GM12878 (cell line): ENCODE measurements around the gene PARD6A. TPM values are rescaled to one million over a fixed set of nuclear protein-coding genes. Genes with fewer than 3 reads are reported as not detected.

Source experiments
- ATAC-seq: fragments of 200-7000 bp; cut with Tn5 transposase; 3 replicates; pipeline ENCODE4 v1.9.1; 2020; ENCODE audit warnings: mild to moderate bottlenecking, moderate library complexity
- BruUV-seq: library from RNA; stranded (reverse); fragments of 400-500 nt; replicated peaks from 2 replicates; lab custom pipeline; 2021; lab: Mats Ljungman, UMichigan
- CTCF ChIA-PET: fragments of 300-600 bp; sonication (Branson Sonifier 250); formaldehyde crosslinking; extraction: SDS; loops from one replicate; lab custom pipeline; 2021; ENCODE audit warnings: inconsistent platforms; lab: Yijun Ruan, JAX
- POLR2A ChIA-PET: fragments of 350-600 bp; formaldehyde crosslinking; extraction: SDS; loops from one replicate; lab custom pipeline; 2021; ENCODE audit warnings: inconsistent platforms; lab: Charles Lee
- RAD21 ChIA-PET: fragments of 300-600 bp; sonication (Branson Sonifier 250); formaldehyde crosslinking; loops from one replicate; lab custom pipeline; 2023; ENCODE audit warnings: antibody characterized with exemption; ENCODE audit not compliant: unreplicated experiment; lab: Charles Lee
- SMC1A ChIA-PET: fragments of 300-600 bp; sonication (Branson Sonifier 250); formaldehyde crosslinking; loops from one replicate; lab custom pipeline; 2023; ENCODE audit not compliant: unreplicated experiment, uncharacterized antibody; lab: Charles Lee
- DNase-seq: peaks from one replicate; pipeline ENCODE4 v3.0.0-alpha.2; 2011; ENCODE audit warnings: low read depth, low spot score
- FAIRE-seq: peaks from 3 replicates; lab custom pipeline; 2011; peaks lifted over from hg19 to GRCh38; lab: Jason Lieb, UNC
- H2AFZ ChIP-seq: 2 replicates; pipeline ENCODE4 v1.6.0; 2011; ENCODE audit warnings: low read depth, low read length, control low read depth; ENCODE audit not compliant: control insufficient read depth
- H3K27ac ChIP-seq: 2 replicates; pipeline ENCODE4 v1.5.1; 2011; ENCODE audit warnings: control low read depth; ENCODE audit not compliant: control insufficient read depth, insufficient read depth
- H3K27me3 ChIP-seq, 2 experiments: replicated peaks in 1 of 2; 2 replicates each; pipeline versions ENCODE4 v1.6.0 to v1.6.1; 2011; ENCODE audit warnings: low read length in 1 of 2; ENCODE audit not compliant: control insufficient read depth in 2 of 2, insufficient read depth in 2 of 2
- H3K36me3 ChIP-seq, 2 experiments: 2 replicates each; pipeline ENCODE4 v1.5.1; 2011; ENCODE audit warnings: low read length in 1 of 2; ENCODE audit not compliant: control insufficient read depth in 2 of 2, insufficient read depth in 2 of 2
- H3K4me1 ChIP-seq: 2 replicates; pipeline ENCODE4 v1.6.1; 2011; ENCODE audit warnings: mild to moderate bottlenecking, low read length, moderate library complexity, mixed read lengths; ENCODE audit not compliant: control insufficient read depth, insufficient read depth
- H3K4me2 ChIP-seq: 2 replicates; pipeline ENCODE4 v1.6.0; 2011; ENCODE audit warnings: control low read depth; ENCODE audit not compliant: control insufficient read depth, insufficient read depth
- H3K4me3 ChIP-seq: fragments of 200-600 bp; sonication (generic); 2 replicates; pipeline ENCODE4 v1.5.1; 2016
- H3K79me2 ChIP-seq: 2 replicates; pipeline ENCODE4 v1.6.0; 2011; ENCODE audit warnings: low read length; ENCODE audit not compliant: control insufficient read depth, insufficient read depth
- H3K9ac ChIP-seq: 2 replicates; pipeline ENCODE4 v1.8.0; 2011; ENCODE audit warnings: low read length, control low read depth, mixed read lengths; ENCODE audit not compliant: control insufficient read depth, insufficient read depth
- H3K9me3 ChIP-seq: replicated peaks from 3 replicates; pipeline ENCODE4 v1.5.1; 2011; ENCODE audit warnings: mild to moderate bottlenecking, low read length; ENCODE audit not compliant: control insufficient read depth, insufficient read depth
- H4K20me1 ChIP-seq: 2 replicates; pipeline ENCODE4 v1.6.0; 2011; ENCODE audit not compliant: control insufficient read depth, insufficient read depth
- EGR1 ChIP-seq, 2 experiments: IDR thresholded peaks; 1 replicate in 1 of 2; 2 replicates in 1 of 2; pipeline ENCODE4 v1.6.1; 2011 to 2012; ENCODE audit warnings: low read depth in 2 of 2, low read length in 2 of 2, borderline replicate concordance in 1 of 2, mild to moderate bottlenecking in 1 of 2, moderate library complexity in 1 of 2
- FOS ChIP-seq: IDR thresholded peaks from 3 replicates; pipeline ENCODE4 v1.6.1; 2011; ENCODE audit warnings: borderline replicate concordance; ENCODE audit not compliant: insufficient read length; ENCODE audit errors: extremely low read depth
- FOXK2 ChIP-seq: fragments of 450-650 bp; IDR thresholded peaks from 2 replicates; pipeline ENCODE4 v1.6.1; 2017; ENCODE audit warnings: mild to moderate bottlenecking, moderate library complexity
- JUNB ChIP-seq: IDR thresholded peaks from 2 replicates; pipeline ENCODE4 v1.6.1; 2016; ENCODE audit warnings: antibody characterized with exemption, mild to moderate bottlenecking
- MXI1 ChIP-seq: fragments of 150-350 bp; IDR thresholded peaks from 2 replicates; pipeline ENCODE4 v1.6.1; 2011; ENCODE audit warnings: low read depth, mild to moderate bottlenecking, inconsistent platforms, low read length, improper control_type of control experiment
- MYB ChIP-seq: fragments of 150-350 bp; IDR thresholded peaks from 2 replicates; pipeline ENCODE4 v1.6.1; 2014; ENCODE audit warnings: mild to moderate bottlenecking, low read depth, low read length, borderline replicate concordance
- NFXL1 ChIP-seq: fragments of 450-650 bp; IDR thresholded peaks from 2 replicates; pipeline ENCODE4 v1.6.1; 2017; ENCODE audit warnings: antibody characterized with exemption, mild to moderate bottlenecking, borderline replicate concordance
- NRF1 ChIP-seq: conservative IDR thresholded peaks from 2 replicates; pipeline ENCODE4 v1.6.1; 2011; ENCODE audit warnings: mild to moderate bottlenecking, low read depth, low read length, improper control_type of control experiment
- RFX5 ChIP-seq: IDR thresholded peaks from 2 replicates; pipeline ENCODE4 v1.6.1; 2011; ENCODE audit warnings: low read depth, low read length, improper control_type of control experiment
- SIX5 ChIP-seq: IDR thresholded peaks from 2 replicates; pipeline ENCODE4 v1.6.1; 2011; ENCODE audit warnings: mild to moderate bottlenecking, low read depth, low read length, moderate library complexity; ENCODE audit not compliant: severe bottlenecking
- ZZZ3 ChIP-seq: IDR thresholded peaks from 2 replicates; pipeline ENCODE4 v1.6.1; 2011; ENCODE audit warnings: low read depth; ENCODE audit not compliant: control insufficient read depth, insufficient read length
- WGBS: methylation state at CpG from one replicate; pipeline ENCODE4 v1.1.6; 2016; ENCODE audit warnings: low lambda C conversion rate; ENCODE audit not compliant: insufficient replicate concordance, insufficient coverage; ENCODE audit errors: missing lambda C conversion rate; 5-methylcytosine and 5-hydroxymethylcytosine counted together
- in situ Hi-C: fragments of 300-500 bp; cut with MboI; formaldehyde crosslinking; loops from 9 replicates; pipeline ENCODE4 v1.14.3; 2018; ENCODE audit warnings: mixed read lengths
- intact Hi-C: fragments of 100-400 bp; cut with micrococcal nuclease; formaldehyde crosslinking; loops from one replicate; pipeline ENCODE4 v1.14.2; 2022; ENCODE audit not compliant: unreplicated experiment
- polyA plus RNA-seq, 11 experiments: library from polyadenylated mRNA; depleted of rRNA in 4 of 11; unstranded in 6 of 11; stranded (reverse) in 5 of 11; fragments of >200 nt; fragmentation: Nextera tagmentation in 4 of 11; fragmentation: Illumina TruSeq in 1 of 11; extraction: Ambion mirVana in 4 of 11; extraction: Trizol in 1 of 11; gene quantifications; 1 replicate in 1 of 11; 2 replicates in 10 of 11; pipeline versions ENCODE4 v1.2.1 to v1.2.3, GENCODE V29; 2011 to 2016; ENCODE audit warnings: inconsistent platforms in 2 of 11, missing spikeins in 2 of 11, low read depth in 1 of 11
- total RNA-seq, 4 experiments: library from RNA; depleted of rRNA in 3 of 4; stranded (reverse); fragments of >200 nt in 3 of 4; fragmentation: Illumina TruSeq in 1 of 4; extraction: Trizol in 1 of 4; gene quantifications; 2 replicates each; pipeline versions ENCODE4 v1.2.1 to v1.2.3, GENCODE V29; 2013 to 2021
- TF ChIP-seq, protein P1 (sequence below): fragments of 450-650 bp; IDR thresholded peaks from 2 replicates; pipeline ENCODE4 v1.6.1; 2016; ENCODE audit warnings: mild to moderate bottlenecking, moderate library complexity, borderline replicate concordance
- TF ChIP-seq, protein P2 (sequence below): fragments of 450-650 bp; IDR thresholded peaks from 2 replicates; pipeline ENCODE4 v1.6.1; 2016; ENCODE audit warnings: mild to moderate bottlenecking
- TF ChIP-seq, protein P3 (sequence below): fragments of 450-650 bp; IDR thresholded peaks from 2 replicates; pipeline ENCODE4 v1.6.1; 2017; ENCODE audit warnings: antibody characterized with exemption, mild to moderate bottlenecking, moderate library complexity

Gene PARD6A
- total and polyA plus RNA-seq, 10 of the 15 experiments (the other 5 are each of a cell fraction or from before 2014, with no cell fraction given): 0.42 to 10.1 (median 4.4) TPM

DNA sequence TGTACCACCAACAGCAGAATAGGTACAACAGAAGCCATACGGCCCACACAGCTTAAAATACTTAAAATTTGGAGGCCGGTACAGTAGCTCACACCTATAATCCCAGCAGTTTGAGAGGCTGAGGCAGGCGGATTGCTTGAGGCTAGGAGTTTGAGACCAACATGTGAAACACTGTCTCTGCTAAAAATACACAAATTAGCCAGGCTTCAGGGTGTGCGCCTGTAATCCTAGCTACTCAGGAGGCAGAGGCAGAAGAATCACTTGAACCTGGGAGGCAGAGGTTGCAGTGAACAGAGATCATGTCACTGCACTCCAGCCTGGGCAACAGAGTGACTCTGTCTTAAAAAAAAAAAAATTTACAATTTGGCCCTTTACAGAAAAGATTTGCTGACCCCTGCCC is 41.4 kb downstream of the PARD6A start:
- Histone ChIP-seq H4K20me1 (no peaks in the 10 kb centered on the region), H3K79me2 (no peaks in the 10 kb centered on the region), H2AFZ (no peak overlapping the region), H3K4me2 (no peak overlapping the region), H3K27ac (no peak overlapping the region), H3K36me3 (peaks cover 0 to 3% of the 10 kb centered on the region in 2 experiments; a peak in 3 of 4 replicates), H3K4me3 (no peak overlapping the region), H3K9me3 (no peaks in the 10 kb centered on the region; the same call in 2 of the 3 replicates), H3K27me3 (no peaks in the 10 kb centered on the region), H3K4me1 (no peaks in the 10 kb centered on the region), H3K9ac (no peak overlapping the region)
- ChIA-PET CTCF (no interaction called here), POLR2A (no interaction called here), RAD21 (no interaction called here), SMC1A (interaction anchor here (1.1 to 1.3 kb wide), 2 partner anchors 18 to 51 kb away, joined by 3 read pairs; no protein-coding TSS in a partner anchor)
- WGBS: 81% methylated on average over 4 of the region's 4 CpGs
- in situ Hi-C loops: no loop called here
- no peak for FAIRE-seq
- intact Hi-C loops: no loop called here
- no TSS peak for BruUV-seq
- DNase-seq: no peak
- ATAC-seq: no peak
- TF ChIP-seq MXI1 (no peak), JUNB (no peak), EGR1 (IDR thresholded peaks at IDR 0.05; ENCODE audit: borderline replicate concordance in 1 of 2, low read depth in 2 of 2, low read length in 2 of 2) (no peak), RFX5 (no peak), FOXK2 (no peak), SIX5 (no peak), MYB (no peak), ZZZ3 (no peak), NRF1 (no peak), FOS (no peak), NFXL1 (no peak)
- TF ChIP-seq, protein P1, sequence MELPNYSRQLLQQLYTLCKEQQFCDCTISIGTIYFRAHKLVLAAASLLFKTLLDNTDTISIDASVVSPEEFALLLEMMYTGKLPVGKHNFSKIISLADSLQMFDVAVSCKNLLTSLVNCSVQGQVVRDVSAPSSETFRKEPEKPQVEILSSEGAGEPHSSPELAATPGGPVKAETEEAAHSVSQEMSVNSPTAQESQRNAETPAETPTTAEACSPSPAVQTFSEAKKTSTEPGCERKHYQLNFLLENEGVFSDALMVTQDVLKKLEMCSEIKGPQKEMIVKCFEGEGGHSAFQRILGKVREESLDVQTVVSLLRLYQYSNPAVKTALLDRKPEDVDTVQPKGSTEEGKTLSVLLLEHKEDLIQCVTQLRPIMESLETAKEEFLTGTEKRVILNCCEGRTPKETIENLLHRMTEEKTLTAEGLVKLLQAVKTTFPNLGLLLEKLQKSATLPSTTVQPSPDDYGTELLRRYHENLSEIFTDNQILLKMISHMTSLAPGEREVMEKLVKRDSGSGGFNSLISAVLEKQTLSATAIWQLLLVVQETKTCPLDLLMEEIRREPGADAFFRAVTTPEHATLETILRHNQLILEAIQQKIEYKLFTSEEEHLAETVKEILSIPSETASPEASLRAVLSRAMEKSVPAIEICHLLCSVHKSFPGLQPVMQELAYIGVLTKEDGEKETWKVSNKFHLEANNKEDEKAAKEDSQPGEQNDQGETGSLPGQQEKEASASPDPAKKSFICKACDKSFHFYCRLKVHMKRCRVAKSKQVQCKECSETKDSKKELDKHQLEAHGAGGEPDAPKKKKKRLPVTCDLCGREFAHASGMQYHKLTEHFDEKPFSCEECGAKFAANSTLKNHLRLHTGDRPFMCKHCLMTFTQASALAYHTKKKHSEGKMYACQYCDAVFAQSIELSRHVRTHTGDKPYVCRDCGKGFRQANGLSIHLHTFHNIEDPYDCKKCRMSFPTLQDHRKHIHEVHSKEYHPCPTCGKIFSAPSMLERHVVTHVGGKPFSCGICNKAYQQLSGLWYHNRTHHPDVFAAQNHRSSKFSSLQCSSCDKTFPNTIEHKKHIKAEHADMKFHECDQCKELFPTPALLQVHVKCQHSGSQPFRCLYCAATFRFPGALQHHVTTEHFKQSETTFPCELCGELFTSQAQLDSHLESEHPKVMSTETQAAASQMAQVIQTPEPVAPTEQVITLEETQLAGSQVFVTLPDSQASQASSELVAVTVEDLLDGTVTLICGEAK: no peak
- TF ChIP-seq, protein P2, sequence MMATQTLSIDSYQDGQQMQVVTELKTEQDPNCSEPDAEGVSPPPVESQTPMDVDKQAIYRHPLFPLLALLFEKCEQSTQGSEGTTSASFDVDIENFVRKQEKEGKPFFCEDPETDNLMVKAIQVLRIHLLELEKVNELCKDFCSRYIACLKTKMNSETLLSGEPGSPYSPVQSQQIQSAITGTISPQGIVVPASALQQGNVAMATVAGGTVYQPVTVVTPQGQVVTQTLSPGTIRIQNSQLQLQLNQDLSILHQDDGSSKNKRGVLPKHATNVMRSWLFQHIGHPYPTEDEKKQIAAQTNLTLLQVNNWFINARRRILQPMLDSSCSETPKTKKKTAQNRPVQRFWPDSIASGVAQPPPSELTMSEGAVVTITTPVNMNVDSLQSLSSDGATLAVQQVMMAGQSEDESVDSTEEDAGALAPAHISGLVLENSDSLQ: no peak
- TF ChIP-seq, protein P3, sequence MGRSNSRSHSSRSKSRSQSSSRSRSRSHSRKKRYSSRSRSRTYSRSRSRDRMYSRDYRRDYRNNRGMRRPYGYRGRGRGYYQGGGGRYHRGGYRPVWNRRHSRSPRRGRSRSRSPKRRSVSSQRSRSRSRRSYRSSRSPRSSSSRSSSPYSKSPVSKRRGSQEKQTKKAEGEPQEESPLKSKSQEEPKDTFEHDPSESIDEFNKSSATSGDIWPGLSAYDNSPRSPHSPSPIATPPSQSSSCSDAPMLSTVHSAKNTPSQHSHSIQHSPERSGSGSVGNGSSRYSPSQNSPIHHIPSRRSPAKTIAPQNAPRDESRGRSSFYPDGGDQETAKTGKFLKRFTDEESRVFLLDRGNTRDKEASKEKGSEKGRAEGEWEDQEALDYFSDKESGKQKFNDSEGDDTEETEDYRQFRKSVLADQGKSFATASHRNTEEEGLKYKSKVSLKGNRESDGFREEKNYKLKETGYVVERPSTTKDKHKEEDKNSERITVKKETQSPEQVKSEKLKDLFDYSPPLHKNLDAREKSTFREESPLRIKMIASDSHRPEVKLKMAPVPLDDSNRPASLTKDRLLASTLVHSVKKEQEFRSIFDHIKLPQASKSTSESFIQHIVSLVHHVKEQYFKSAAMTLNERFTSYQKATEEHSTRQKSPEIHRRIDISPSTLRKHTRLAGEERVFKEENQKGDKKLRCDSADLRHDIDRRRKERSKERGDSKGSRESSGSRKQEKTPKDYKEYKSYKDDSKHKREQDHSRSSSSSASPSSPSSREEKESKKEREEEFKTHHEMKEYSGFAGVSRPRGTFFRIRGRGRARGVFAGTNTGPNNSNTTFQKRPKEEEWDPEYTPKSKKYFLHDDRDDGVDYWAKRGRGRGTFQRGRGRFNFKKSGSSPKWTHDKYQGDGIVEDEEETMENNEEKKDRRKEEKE: no peak
